HG02610 (cell line): Measurements from ENCODE around the gene PIGM.

Source experiments
- ATAC-seq: cut with Tn5 transposase; IDR thresholded peaks from one replicate; pipeline ENCODE4 v1.9.1; 2021; ENCODE audit warnings: mild to moderate bottlenecking, moderate library complexity; ENCODE audit not compliant: unreplicated experiment

Gene PIGM

DNA sequence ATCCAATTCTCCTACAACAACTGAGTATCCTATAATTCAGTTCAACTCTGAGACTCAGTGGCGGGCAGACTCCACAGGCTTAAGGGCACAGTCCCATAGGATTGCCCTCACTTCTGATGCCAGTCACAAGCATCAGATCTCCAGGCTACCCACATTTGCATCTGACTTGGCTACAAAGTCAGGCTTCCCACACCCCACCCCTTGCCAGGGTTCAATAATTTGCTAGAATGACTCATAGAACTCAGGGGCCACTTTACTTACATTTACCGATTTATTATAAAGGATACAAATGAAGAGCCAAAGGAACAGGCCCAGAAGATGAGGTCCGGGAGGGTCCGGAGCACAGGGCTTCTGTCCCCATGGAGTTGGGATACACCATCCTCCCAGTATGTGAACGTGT lies 41.8 kb downstream of the PIGM start:
- ATAC-seq, result no peak

DNA sequence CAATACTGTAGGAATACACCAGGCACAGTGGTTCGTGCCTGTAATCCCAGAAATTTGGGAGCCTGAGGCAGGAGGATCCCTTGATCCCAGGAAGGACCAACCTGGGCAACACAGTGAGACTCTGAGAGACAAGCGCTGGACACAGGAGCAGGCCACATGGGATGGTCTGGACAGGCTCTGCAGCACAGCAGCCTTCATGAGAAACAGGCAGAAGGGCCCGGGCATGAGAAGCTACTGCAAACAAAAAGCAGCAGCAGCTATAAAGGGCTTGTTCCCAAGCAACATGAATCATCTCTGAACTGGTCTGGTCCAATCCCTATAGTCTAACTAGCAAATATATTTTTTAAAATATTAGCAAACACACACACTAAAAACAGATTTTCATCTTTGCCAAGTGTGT lies 42.2 kb downstream of the PIGM start:
- no peak for ATAC-seq

DNA sequence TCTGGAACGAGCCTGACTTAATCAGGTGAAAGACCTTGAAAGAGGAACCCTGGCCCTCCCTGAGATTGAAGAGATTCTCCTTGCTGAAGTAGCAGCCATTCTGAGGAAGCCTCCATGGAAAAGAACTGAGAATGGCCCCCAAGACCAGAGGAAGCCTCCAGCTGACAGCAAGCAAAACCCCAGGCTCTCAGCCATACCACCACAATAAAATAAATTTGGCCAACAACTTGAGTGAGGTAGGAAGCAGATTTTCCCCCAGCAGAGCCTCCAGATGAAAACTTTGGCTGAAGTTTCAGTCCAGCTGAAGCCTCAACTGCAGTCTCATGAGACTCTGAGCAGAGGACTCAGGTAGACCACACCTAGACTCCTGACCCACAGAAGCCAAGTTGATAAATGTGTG lies 43.8 kb downstream of the PIGM start:
- no peak for ATAC-seq

DNA sequence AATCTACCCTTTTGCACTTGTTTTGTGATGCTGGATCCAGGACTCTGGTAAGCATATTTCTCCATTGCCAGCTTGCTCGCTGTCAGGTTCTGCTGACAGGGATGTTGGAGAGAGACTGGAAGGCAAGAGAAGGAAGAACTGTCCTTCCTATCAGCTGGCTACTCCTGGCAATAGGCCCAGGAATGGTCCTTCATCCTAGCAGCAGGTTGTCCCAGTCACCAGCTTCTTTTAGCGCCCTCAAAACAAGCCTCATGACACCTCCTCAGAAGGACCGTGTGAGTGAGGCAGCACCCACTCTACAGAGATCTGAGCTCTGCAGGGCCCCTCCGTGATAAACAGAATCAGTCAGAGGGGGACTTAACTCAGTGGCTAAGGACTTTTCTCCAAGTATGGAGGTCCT lies 44.6 kb downstream of the PIGM start:
- ATAC-seq, result no peak

DNA sequence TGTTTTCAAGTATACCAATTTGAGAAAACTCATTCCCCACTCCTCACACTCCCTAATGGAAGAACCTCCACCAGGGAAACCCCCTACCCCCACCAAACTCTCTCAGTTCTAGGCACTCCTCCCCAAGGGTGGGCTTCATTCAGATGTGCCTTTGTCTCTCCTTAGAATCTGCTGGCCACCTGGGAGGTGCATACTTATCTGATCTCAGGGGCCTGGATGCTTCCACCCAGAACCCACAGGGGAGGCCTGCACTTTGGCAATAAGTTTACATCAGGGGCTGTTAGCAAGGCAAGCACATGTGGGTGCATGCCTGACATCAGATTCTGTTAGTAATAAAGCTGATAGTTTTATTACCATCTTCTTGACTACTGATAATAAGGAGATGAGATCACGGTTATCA lies 45.3 kb downstream of the PIGM start:
- no peak for ATAC-seq

DNA sequence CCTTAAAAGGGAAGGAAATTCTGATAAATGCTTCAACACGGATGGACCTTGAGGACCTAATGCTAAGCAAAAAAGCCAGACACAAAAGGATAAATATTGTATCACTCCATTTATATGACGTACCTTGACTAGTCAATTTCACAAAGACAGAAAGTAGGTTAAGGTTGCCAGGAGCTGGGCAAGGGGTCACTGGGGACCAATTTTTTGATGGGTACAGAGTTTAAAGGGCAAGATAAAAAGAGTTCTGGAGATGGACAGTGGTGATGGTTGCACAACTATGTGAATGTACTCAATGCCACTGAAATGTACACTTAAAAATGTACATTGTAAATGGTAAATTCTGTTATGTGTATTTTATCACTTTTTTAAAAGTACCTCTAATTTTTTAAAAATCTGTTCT lies 45.7 kb downstream of the PIGM start:
- no peak for ATAC-seq

DNA sequence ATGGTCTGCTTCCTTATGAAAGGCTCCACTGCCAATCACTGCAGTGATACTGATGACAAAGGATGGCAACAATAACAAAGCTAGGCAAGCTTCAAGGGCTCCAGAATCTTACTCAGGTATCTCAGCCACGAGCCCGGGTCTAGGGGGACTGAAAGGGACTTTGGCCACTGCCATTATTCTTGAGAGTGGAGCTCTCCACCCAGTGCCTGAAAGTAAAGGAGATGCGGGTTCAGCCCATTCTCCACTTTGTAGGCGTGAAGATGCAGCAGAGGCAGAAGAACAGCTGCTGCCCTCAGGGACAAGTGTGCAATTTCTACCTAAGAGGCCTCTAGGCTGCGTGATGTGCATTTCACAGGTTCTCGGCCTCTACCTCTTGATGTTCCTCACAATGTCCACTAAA lies 46.3 kb downstream of the PIGM start:
- ATAC-seq, result no peak

DNA sequence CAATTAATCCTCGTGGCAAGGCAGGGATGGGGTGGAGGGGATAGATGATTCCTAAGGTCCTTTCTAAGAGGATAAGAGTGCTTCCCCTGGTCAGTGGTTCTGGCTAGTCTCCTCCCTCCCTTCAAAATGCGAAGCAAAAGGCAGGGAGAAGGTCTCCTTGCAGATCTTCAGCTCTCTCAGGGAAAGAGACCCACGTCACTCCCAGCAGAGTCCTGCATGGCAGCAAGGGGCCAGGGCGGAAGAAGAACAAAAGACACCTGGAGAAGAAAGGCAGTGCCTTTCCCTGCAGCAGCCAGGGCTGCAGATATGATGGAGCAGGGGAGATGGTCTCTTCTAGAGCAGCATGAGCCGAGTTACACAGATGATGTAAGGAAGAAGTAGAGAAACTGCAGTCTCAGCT lies 48.1 kb downstream of the PIGM start:
- ATAC-seq, result no peak

DNA sequence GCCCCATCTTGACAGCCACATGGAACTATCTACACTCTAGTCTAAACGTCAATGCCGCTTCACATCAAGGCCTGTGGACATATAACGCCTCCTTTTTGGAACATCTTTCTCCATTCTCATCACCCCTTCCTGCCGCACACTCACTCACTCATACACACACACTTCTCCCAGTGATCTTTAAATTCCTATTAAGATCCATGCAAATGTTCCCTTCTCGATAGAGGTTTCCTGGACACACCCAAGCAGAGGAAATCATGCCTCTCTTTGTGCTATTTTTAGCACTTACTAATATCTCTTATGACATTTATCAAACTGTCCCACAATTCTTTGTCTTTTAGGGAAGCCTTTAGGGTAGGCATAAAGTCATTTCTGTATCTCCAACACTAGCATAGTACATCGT lies 49.5 kb downstream of the PIGM start:
- ATAC-seq, result no peak

DNA sequence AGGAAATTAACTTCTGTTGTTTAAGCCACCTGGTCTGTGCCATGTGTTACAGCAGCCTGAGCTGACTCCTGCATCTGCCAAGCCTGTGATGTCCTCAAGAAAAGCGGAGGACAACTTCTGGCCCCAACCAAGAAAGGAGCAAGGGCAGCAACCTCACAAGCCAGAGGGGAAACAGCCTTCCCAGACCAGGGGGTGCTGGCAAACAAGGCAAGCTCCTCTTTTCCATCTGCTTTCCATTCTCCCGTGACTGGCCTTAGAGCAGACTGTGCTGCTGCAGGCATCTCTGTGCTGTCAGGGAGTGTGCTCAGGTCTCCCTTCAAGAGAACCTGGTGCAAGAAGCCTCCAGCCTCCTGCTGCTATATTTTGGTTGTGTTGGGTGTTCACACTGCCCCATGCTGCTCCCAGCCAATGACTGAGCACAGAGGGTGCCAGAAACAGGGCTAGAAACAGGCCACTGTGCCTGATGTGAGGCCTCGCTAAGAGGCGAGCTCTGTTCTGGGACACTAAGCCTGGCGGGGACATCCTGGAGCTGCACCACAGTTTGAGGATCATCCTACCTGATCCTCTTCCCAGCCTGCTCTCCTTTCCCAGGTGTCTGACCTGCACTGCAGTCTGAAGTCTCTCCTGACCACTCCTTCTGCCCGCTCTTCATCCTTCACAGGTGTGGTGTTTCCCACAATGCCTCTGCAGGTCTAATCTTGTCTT lies 50.3 kb downstream of the PIGM start:
- no peak for ATAC-seq

DNA sequence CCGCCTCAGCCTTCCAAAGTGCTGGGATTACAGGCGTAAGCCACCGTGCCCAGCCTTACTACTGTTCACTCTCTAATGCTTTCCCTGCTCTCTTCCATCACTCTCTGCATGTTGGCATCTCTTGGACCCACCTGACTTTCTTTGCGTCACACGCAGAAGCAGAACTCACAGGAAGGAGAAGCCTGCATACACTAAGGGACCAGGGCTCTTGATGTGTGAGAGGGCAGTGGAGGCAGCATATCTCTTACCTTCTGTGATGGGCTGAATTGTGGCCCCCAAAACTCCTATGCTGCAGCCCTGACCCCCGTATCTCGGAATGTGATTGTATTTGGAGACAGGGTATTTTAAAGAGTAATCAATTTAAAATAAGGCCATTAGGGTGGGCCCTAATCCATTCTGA lies 51.0 kb downstream of the PIGM start:
- no peak for ATAC-seq

DNA sequence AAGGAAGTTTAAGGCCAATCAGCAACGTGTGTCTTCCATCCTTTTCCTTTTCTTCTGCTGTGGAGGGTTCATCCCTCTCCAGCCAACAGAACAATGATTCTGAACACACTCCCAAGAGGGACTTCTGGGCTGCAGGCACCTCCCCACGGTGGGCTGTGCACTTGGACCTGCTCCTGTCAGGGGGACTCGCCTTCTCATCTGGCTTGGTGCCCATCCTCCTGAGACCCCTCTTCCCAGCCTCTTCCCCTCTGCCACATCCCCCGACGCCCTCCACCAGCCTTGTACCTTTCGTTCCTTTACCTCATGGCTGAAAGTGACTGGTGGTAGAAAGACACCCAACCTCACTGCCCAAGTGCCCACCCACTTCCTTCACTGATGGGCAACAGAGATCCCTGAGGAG lies 51.7 kb downstream of the PIGM start:
- no peak for ATAC-seq

DNA sequence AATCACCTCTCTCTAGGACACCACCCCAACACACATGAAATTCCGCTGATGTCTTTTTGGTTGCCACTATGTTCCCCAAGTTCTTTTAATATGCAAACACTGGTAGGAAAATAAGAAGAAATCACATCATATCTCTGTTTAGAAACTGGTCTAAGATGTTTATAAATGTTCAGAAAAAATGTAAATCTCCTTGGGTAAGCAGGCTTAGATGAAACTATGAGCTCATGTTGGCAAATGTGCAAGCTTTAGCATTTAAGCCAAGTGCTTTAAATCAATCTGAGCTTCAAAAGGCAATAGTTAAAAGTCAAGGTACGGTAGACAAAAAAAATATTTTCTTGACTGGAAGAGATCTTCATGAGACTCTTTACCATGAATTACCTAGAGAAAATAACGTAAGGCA lies 52.5 kb downstream of the PIGM start:
- no peak for ATAC-seq

DNA sequence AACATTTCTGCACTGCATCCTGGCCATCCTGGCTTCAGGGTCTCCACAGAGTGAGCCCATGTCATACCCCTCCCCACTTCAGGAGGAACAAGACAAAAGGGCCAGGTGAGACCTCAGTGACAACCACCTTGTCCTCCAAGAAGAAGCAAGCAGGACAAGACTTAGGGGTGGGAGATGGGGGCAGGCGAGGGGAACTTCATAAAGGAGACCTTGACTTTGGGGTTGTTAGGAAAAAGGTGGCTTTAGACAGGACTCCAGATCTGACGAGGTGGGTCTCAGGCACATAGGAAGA lies 53.7 kb downstream of the PIGM start:
- ATAC-seq, result no peak

DNA sequence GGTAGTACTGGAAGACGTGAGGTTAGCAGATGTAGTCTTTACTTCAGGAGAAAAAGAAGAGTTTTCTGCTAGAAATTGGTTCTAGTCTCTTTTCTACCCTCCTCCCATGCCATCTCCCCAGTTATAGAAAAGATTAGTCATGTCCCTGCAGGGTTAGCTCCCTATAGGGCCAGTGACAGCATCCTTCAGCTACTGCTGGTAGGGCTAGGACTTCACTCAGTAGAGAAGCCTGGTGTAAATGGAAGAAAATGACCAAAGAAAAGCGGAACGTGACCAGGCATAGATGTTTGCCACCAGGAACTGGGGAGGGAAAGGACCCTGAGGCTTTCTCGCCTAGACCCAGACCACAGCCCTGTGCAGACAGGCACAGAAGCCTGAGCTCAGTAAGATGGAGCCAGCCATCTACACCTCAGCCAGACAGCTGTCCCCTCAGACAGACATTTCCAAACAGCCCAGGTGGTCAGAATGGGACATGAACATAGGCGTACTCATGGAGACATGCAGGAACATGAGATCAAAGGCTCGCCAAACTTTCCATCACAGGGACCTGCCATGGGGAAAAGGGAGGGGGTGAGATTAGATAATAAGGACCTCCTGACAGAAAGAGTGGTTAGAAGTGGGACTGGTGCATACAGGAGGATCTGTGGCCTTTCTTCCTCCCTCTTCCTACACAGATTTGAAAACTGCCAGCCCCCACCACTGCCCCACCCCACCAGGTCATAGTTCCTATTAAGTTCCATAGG lies 54.3 kb downstream of the PIGM start:
- ATAC-seq, result no peak
